H1 (cell line): ENCODE data around the gene PTGIS. TPM values are rescaled to one million over a fixed set of nuclear protein-coding genes. Genes with fewer than 3 reads are reported as not detected.

ENCODE experiments used
- CTCF ChIA-PET: fragments of 300-600 bp; sonication (Branson Sonifier 250); formaldehyde crosslinking; loops from one replicate; lab custom pipeline; 2021; ENCODE audit not compliant: partially characterized antibody; lab: Charles Lee
- POLR2A ChIA-PET: fragments of 300-600 bp; sonication (Branson Sonifier 250); formaldehyde crosslinking; loops from one replicate; lab custom pipeline; 2021; ENCODE audit warnings: inconsistent platforms; ENCODE audit not compliant: partially characterized antibody; lab: Charles Lee
- DNase-seq, 2 experiments: peaks; one replicate each; pipeline versions ENCODE4 v3.0.0 to v3.0.0-alpha.2; 2010 to 2022; ENCODE audit warnings: low spot score in 2 of 2, low read depth in 1 of 2, mixed read lengths in 1 of 2
- FAIRE-seq: peaks from 2 replicates; lab custom pipeline; 2011; peaks lifted over from hg19 to GRCh38; lab: Jason Lieb, UNC
- H2AFZ ChIP-seq: 2 replicates; pipeline ENCODE4 v1.8.1; 2012; ENCODE audit warnings: low read length, inconsistent platforms
- H2AK5ac ChIP-seq: 2 replicates; pipeline ENCODE4 v1.6.1; 2013; ENCODE audit warnings: low read depth, low read length
- H2BK120ac ChIP-seq: replicated peaks from 2 replicates; pipeline ENCODE3; 2013; ENCODE audit warnings: low read depth, low read length, inconsistent platforms
- H2BK12ac ChIP-seq: 2 replicates; pipeline ENCODE4 v1.6.1; 2013; ENCODE audit warnings: low read depth, low read length
- H2BK15ac ChIP-seq: 2 replicates; pipeline ENCODE4 v1.6.1; 2013; ENCODE audit warnings: low read length
- H2BK20ac ChIP-seq: 2 replicates; pipeline ENCODE4 v1.6.1; 2013; ENCODE audit warnings: low read length
- H2BK5ac ChIP-seq: 2 replicates; pipeline ENCODE4 v1.6.1; 2013; ENCODE audit warnings: low read depth, low read length
- H3K14ac ChIP-seq: 2 replicates; pipeline ENCODE4 v1.6.1; 2013; ENCODE audit warnings: inconsistent platforms; ENCODE audit not compliant: insufficient read length
- H3K18ac ChIP-seq: 2 replicates; pipeline ENCODE4 v1.6.1; 2013; ENCODE audit warnings: low read length; ENCODE audit errors: extremely low read depth
- H3K23ac ChIP-seq: 2 replicates; pipeline ENCODE4 v1.6.1; 2013; ENCODE audit warnings: inconsistent platforms; ENCODE audit not compliant: insufficient read length
- H3K23me2 ChIP-seq: 2 replicates; pipeline ENCODE4 v1.6.1; 2013; ENCODE audit warnings: low read depth, low read length
- H3K27ac ChIP-seq: 2 replicates; pipeline ENCODE4 v1.6.1; 2011; ENCODE audit warnings: low read depth, low read length, inconsistent platforms
- H3K27me3 ChIP-seq, 4 experiments: replicated peaks in 1 of 4; 1 replicate in 1 of 4; 2 replicates in 3 of 4; pipeline versions ENCODE4 v1.6.1 to v1.8.1; 2011 to 2013; ENCODE audit warnings: low read length in 3 of 4, mild to moderate bottlenecking in 3 of 4, inconsistent platforms in 2 of 4, mixed read lengths in 2 of 4, moderate library complexity in 1 of 4; ENCODE audit not compliant: control insufficient read depth in 3 of 4, insufficient read depth in 3 of 4; ENCODE audit errors: extremely low read depth in 1 of 4
- H3K36me3 ChIP-seq, 4 experiments: 2 replicates each; pipeline versions ENCODE4 v1.6.1 to v1.8.1; 2011 to 2013; ENCODE audit warnings: mild to moderate bottlenecking in 4 of 4, low read length in 3 of 4, moderate library complexity in 2 of 4, control low read depth in 1 of 4, inconsistent platforms in 1 of 4; ENCODE audit not compliant: insufficient read depth in 4 of 4, control insufficient read depth in 2 of 4
- H3K4ac ChIP-seq: replicated peaks from 2 replicates; pipeline ENCODE3; 2013; ENCODE audit warnings: low read length, low read depth, mixed read lengths, inconsistent platforms; ENCODE audit not compliant: insufficient read length
- H3K4me1 ChIP-seq, 4 experiments: replicated peaks in 1 of 4; 1 replicate in 1 of 4; 2 replicates in 3 of 4; pipeline versions ENCODE4 v1.6.1 to v1.8.1; 2011 to 2013; ENCODE audit warnings: low read length in 3 of 4, inconsistent platforms in 2 of 4, mixed read lengths in 1 of 4; ENCODE audit not compliant: insufficient read depth in 4 of 4, control insufficient read depth in 3 of 4
- H3K4me2 ChIP-seq, 2 experiments: 2 replicates each; pipeline versions ENCODE4 v1.6.1 to v1.8.1; 2011 to 2013; ENCODE audit warnings: low read depth in 2 of 2, low read length in 2 of 2, control low read depth in 1 of 2, inconsistent platforms in 1 of 2, mild to moderate bottlenecking in 1 of 2; ENCODE audit not compliant: insufficient read depth in 1 of 2
- H3K4me3 ChIP-seq, 4 experiments: fragments of 200-600, 300-600 bp in 1 of 4; sonication (generic), shearing (Covaris generic), sonication (Bioruptor Twin) in 1 of 4; 2 replicates each; pipeline versions ENCODE4 v1.5.1 to v1.8.1; 2011 to 2016; ENCODE audit warnings: low read length in 4 of 4, low read depth in 3 of 4, control low read depth in 2 of 4, inconsistent platforms in 2 of 4, mild to moderate bottlenecking in 2 of 4, mixed read lengths in 1 of 4, moderate library complexity in 1 of 4; ENCODE audit not compliant: insufficient read depth in 2 of 4; ENCODE audit errors: extremely low read depth in 1 of 4
- H3K56ac ChIP-seq: replicated peaks from 2 replicates; pipeline ENCODE3; 2013; ENCODE audit warnings: low read depth, mild to moderate bottlenecking, mixed read lengths, low read length, inconsistent platforms; ENCODE audit not compliant: insufficient read length
- H3K79me1 ChIP-seq: 2 replicates; pipeline ENCODE4 v1.6.1; 2013; ENCODE audit warnings: low read depth, low read length, control low read depth
- H3K79me2 ChIP-seq, 2 experiments: 2 replicates each; pipeline versions ENCODE4 v1.6.1 to v1.8.1; 2012 to 2013; ENCODE audit warnings: low read length in 2 of 2, mild to moderate bottlenecking in 2 of 2, inconsistent platforms in 1 of 2; ENCODE audit not compliant: insufficient read depth in 2 of 2, control insufficient read depth in 1 of 2
- H3K9ac ChIP-seq, 4 experiments: replicated peaks in 1 of 4; 1 replicate in 1 of 4; 2 replicates in 3 of 4; pipeline versions ENCODE4 v1.6.1 to v1.8.1; 2011 to 2013; ENCODE audit warnings: low read depth in 3 of 4, low read length in 3 of 4, control low read depth in 2 of 4, mild to moderate bottlenecking in 2 of 4, moderate library complexity in 2 of 4, inconsistent platforms in 1 of 4; ENCODE audit errors: extremely low read depth in 1 of 4
- H3K9me3 ChIP-seq, 2 experiments: 2 replicates each; pipeline versions ENCODE4 v1.6.1 to v1.8.1; 2012 to 2013; ENCODE audit warnings: mild to moderate bottlenecking in 2 of 2, moderate library complexity in 2 of 2, control low read depth in 1 of 2, inconsistent platforms in 1 of 2, low read depth in 1 of 2, low read length in 1 of 2, mixed read lengths in 1 of 2; ENCODE audit not compliant: insufficient read depth in 2 of 2
- H4K20me1 ChIP-seq, 2 experiments: replicated peaks in 1 of 2; 2 replicates each; pipeline versions ENCODE3 to v1.8.1; 2011 to 2013; ENCODE audit warnings: inconsistent platforms in 2 of 2, low read length in 2 of 2, mild to moderate bottlenecking in 1 of 2; ENCODE audit not compliant: insufficient read depth in 2 of 2, control insufficient read depth in 1 of 2
- H4K5ac ChIP-seq: 2 replicates; pipeline ENCODE4 v1.6.1; 2013; ENCODE audit warnings: low read length, low read depth, mixed read lengths, inconsistent platforms; ENCODE audit not compliant: insufficient read length
- H4K8ac ChIP-seq: 2 replicates; pipeline ENCODE4 v1.8.0; 2013; ENCODE audit warnings: mild to moderate bottlenecking, moderate library complexity, low read length, inconsistent platforms; ENCODE audit not compliant: insufficient read depth; ENCODE audit errors: extremely low read depth
- H4K91ac ChIP-seq: replicated peaks from 2 replicates; pipeline ENCODE3; 2013; ENCODE audit warnings: low read length, mixed read lengths, inconsistent platforms; ENCODE audit not compliant: insufficient read length
- CEBPB ChIP-seq: IDR thresholded peaks from 2 replicates; pipeline ENCODE4 v1.6.1; 2012; ENCODE audit warnings: low read depth, low read length
- CREB1 ChIP-seq: IDR thresholded peaks from 2 replicates; pipeline ENCODE4 v1.6.1; 2012; ENCODE audit warnings: inconsistent platforms
- CTBP2 ChIP-seq: IDR thresholded peaks from 2 replicates; pipeline ENCODE4 v1.7.0; 2011; ENCODE audit warnings: borderline replicate concordance, mild to moderate bottlenecking, moderate library complexity, mixed read lengths, low read length; ENCODE audit not compliant: insufficient read depth, insufficient read length
- EZH2 ChIP-seq: fragments of 200-600 bp; sonication (generic); IDR thresholded peaks from 2 replicates; pipeline ENCODE4 v1.7.1; 2012; ENCODE audit warnings: low read depth, mild to moderate bottlenecking, moderate library complexity, low read length, inconsistent platforms; ENCODE audit not compliant: severe bottlenecking
- HDAC2 ChIP-seq, 2 experiments: fragments of 300-600 bp in 1 of 2; sonication (generic) in 1 of 2; IDR thresholded peaks; 2 replicates each; pipeline ENCODE4 v1.6.1; 2011 to 2012; ENCODE audit warnings: low read depth in 2 of 2, low read length in 2 of 2, mild to moderate bottlenecking in 2 of 2, moderate library complexity in 2 of 2, borderline replicate concordance in 1 of 2, inconsistent platforms in 1 of 2
- JUN ChIP-seq: IDR thresholded peaks from 2 replicates; pipeline ENCODE4 v1.6.1; 2011; ENCODE audit warnings: low read depth, mild to moderate bottlenecking, improper control_type of control experiment, low read length
- SIN3A ChIP-seq, 2 experiments: IDR thresholded peaks in 1 of 2; conservative IDR thresholded peaks in 1 of 2; 2 replicates each; pipeline ENCODE4 v1.6.1; 2011 to 2012; ENCODE audit warnings: low read length in 2 of 2, improper control_type of control experiment in 1 of 2, low read depth in 1 of 2, mild to moderate bottlenecking in 1 of 2
- USF2 ChIP-seq: IDR thresholded peaks from 2 replicates; pipeline ENCODE4 v1.6.1; 2011; ENCODE audit warnings: low read length, improper control_type of control experiment
- WGBS, 2 experiments: shearing (Covaris generic) in 1 of 2; methylation state at CpG; one replicate each; pipeline versions ENCODE4 v1.1.6 to v1.1.7; 2013 to 2015; ENCODE audit warnings: low lambda C conversion rate in 2 of 2, mixed read lengths in 2 of 2, inconsistent platforms in 1 of 2, low coverage in 1 of 2, missing lambda C conversion rate in 1 of 2; ENCODE audit not compliant: insufficient replicate concordance in 2 of 2, insufficient coverage in 1 of 2, insufficient read length in 1 of 2; ENCODE audit errors: extremely low coverage in 1 of 2, missing lambda C conversion rate in 1 of 2; 5-methylcytosine and 5-hydroxymethylcytosine counted together
- polyA plus RNA-seq, 7 experiments: library from polyadenylated mRNA; depleted of rRNA in 3 of 7; stranded (reverse) in 5 of 7; unstranded in 2 of 7; fragments of >200 nt in 5 of 7; fragments of 200-250 nt in 2 of 7; gene quantifications; 1 replicate in 5 of 7; 2 replicates in 1 of 7; 4 replicates in 1 of 7; pipeline versions ENCODE4 v1.2.1 to v1.2.3, GENCODE V29; 2011 to 2013; ENCODE audit warnings: missing spikeins in 2 of 7, mixed read lengths in 2 of 7
- total RNA-seq: library from RNA; stranded (reverse); fragmentation: NEBNext Ultra II Directional; extraction: Animal tissue kit (Norgen Biotek cat#: 25700); gene quantifications from 2 replicates; pipeline ENCODE4 v1.2.1, GENCODE V29; 2021

The PTGIS gene
- total and polyA plus RNA-seq, 2 of the 8 experiments (the other 6 are each of a cell fraction or from before 2014, with no cell fraction given): 29.9 to 35.5 TPM

GRCh38 chr20:49526568-49526967 lies 41.4 kb downstream of the PTGIS start:
- no peaks in the 10 kb centered on the region for H3K27me3 ChIP-seq
- H3K4ac ChIP-seq: no peak overlapping the region
- no peaks in the 10 kb centered on the region for H3K23me2 ChIP-seq
- 81% methylated on average over 2 of the region's 2 CpGs; no CpG with 5 or more reads in 1 of the 2 experiments for WGBS, 2 experiments
- no peak overlapping the region for H2BK20ac ChIP-seq
- H3K4me2 ChIP-seq: no peak overlapping the region
- no peaks in the 10 kb centered on the region for H3K79me2 ChIP-seq
- no peak overlapping the region for H2BK12ac ChIP-seq
- no peak overlapping the region for H3K18ac ChIP-seq
- H3K4me1 ChIP-seq: no peaks in the 10 kb centered on the region
- H2AK5ac ChIP-seq: no peak overlapping the region
- CTCF ChIA-PET: interaction anchor here (0.6 to 2.3 kb wide), 6 partner anchors 8 to 943 kb away, joined by 3 to 10 read pairs (median 3); no protein-coding TSS in a partner anchor
- no peaks in the 10 kb centered on the region for H3K79me1 ChIP-seq
- no peak overlapping the region for H4K8ac ChIP-seq
- no peak overlapping the region for H3K27ac ChIP-seq
- H3K9ac ChIP-seq: no peak overlapping the region
- no peak overlapping the region for H3K23ac ChIP-seq
- H3K14ac ChIP-seq: no peak overlapping the region
- no peak overlapping the region for H4K91ac ChIP-seq
- no peak for TF ChIP-seq HDAC2 (IDR thresholded peaks at IDR 0.05; ENCODE audit: borderline replicate concordance in 1 of 2, low read depth in 2 of 2, low read length in 2 of 2)
- no peak for TF ChIP-seq SIN3A (conservative IDR thresholded peaks at IDR 0.05 in 1 of 2, IDR thresholded peaks at IDR 0.05 in 1 of 2; ENCODE audit: low read depth in 1 of 2, low read length in 2 of 2)
- no peak for TF ChIP-seq CTBP2
- no peak for TF ChIP-seq CREB1
- TF ChIP-seq USF2: no peak
- no peak for TF ChIP-seq JUN
- no peak for TF ChIP-seq EZH2
- TF ChIP-seq CEBPB: no peak
- TF ChIP-seq, all 59 proteins: peak for 0
- no peak for FAIRE-seq
- Histone ChIP-seq H2BK5ac (no peak overlapping the region), H3K4me3 (no peak overlapping the region), H3K36me3 (peaks cover 2 to 15% (median 9%) of the 10 kb centered on the region in 4 experiments; a peak in 3 of 8 replicates), H2BK120ac (no peak overlapping the region), H2AFZ (no peak overlapping the region), H2BK15ac (no peak overlapping the region), H4K20me1 (peaks cover 0 to 3% of the 10 kb centered on the region in 2 experiments), H3K9me3 (0 out of 4 replicates have a peak, but pooled peaks cover 0 to 3% of the 10 kb centered on the region in 2 experiments), H3K56ac (no peak overlapping the region), H4K5ac (no peak overlapping the region)
- POLR2A ChIA-PET: interaction anchor here (1.3 kb wide), 1 partner anchor 16 kb away, joined by 3 read pairs; no protein-coding TSS in a partner anchor
- DNase-seq: no peak
